Dermis blood vessel endothelial cell (primary cell): ENCODE results near the gene NSD2. TPM values are rescaled to one million over a fixed set of nuclear protein-coding genes. Genes with fewer than 3 reads are reported as not detected.

Experiments
- DNase-seq: peaks from one replicate; pipeline ENCODE4 v3.0.0; 2010
- total RNA-seq: library from RNA; depleted of rRNA; stranded (reverse); fragments of >200 nt; gene quantifications from 2 replicates; pipeline ENCODE4 v1.2.3, GENCODE V29; 2014

The NSD2 gene
- total RNA-seq, 1 donor from 2014 or later = 66.0 TPM

DNA sequence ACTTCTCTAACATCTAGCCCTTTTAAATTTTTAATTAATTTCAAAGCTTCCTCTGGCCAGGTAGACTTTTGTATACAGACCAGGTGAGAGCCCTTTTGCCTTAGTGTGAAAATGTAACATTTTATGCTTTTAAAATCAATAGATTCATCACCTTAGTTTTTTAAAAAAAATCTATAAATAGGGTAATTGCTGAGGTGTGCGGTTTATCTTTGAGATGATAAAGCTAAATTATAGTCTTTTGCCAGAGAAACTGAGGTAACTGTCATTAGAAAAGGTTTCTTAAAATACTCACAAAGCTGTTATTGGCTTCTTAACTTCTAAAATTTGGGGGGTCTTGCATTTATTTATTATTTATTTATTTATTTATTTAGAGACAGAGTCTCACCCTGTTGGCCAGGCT lies 74.7 kb downstream of the NSD2 start:
- DNase-seq = no peak

DNA sequence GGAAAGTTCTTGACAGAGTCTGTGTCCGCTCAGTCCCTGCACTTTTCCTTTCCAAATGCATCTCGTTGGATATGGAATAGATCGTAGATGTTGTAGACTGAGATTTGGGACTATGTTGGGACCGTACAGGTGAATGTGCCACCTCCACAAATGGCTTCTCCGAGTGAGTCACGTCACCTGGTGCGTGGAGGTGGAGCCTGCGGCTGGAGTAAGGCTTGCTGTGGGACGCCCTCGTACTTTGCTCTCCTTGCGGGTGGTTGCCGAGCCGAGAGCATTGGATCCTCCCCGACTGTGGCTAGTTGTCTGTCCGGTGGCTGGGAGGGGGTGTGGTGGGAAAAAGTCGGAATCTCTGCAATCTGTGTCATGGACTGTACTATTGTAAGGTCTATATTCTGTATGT lies 77.0 kb downstream of the NSD2 start:
- DNase-seq = no peak

DNA sequence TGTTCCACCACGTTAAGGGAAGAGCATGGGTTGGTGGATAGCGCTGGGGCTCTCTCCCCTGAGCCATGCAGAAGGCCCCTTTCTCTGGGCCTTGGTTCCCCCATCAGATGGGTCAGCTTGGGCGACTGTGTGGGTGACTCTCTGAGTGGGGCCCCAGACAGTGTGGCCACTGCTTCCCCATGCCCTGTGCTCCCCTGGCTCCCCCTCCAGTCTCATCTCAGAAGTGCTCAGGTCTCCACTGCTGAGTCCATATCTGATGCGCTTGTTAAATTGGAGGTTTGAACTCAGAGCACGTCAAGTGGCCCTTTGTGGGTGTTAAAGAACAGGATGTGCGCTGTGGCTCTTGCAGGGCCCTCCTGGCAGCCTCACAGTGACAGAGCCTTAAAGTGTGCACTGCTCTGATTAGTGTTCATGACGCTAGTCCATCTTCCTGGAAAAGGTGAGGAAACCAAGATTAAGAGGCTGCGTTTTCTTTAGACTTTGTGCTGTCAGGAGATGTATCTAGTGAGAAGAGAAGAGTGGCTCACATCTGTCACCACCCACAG lies 77.8 kb downstream of the NSD2 start:
- no peak for DNase-seq

DNA sequence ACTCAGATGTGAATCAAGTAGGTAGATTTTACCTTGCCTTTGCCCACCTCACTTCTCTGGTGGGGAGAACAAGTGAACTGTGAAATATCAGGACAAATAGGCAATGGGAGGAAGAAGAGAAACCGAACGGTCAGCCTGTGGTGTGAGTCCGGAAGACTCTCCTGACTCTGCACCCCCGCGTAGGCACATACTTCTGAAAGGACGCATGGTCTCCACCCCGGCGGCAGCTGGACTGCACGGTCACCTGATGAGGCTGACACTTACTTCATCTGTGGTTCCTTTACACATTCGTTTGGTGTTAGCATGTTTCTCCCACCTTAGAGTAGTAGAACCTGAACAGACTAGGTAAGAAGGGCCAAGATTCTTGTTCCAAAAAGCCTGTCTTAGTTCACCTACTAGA lies 79.2 kb downstream of the NSD2 start:
- DNase-seq = no peak

- no peak for DNase-seq
Measured at GRCh38 chr4:1952058-1952700, 81.0 kb downstream of the NSD2 start.

GRCh38 chr4:1952719-1953118 lies 81.5 kb downstream of the NSD2 start:
- DNase-seq = no peak

GRCh38 chr4:1953335-1953734 lies 82.1 kb downstream of the NSD2 start:
- DNase-seq = no peak

DNA sequence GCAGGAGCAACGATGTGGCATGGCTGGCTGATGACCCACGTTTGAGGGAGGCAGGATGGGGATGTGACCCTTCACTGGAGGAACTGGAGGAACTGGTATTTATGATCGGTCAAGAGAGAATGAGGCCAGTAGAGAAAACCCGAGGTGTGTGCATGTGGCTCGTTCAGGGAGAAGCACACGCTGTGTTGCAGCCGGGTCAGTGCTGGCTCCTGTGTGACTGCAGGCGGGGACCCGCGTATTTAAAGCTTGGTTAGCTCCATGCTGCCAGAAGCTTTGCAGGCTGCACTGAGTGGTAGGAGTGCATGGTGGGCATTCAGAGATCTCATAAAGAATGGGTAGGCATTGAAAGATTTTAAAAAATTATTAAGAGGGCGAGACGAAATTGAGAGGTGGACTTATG lies 85.4 kb downstream of the NSD2 start:
- DNase-seq = no peak

- no peak for DNase-seq
Measured at GRCh38 chr4:1958276-1959103, 87.3 kb downstream of the NSD2 start.

DNA sequence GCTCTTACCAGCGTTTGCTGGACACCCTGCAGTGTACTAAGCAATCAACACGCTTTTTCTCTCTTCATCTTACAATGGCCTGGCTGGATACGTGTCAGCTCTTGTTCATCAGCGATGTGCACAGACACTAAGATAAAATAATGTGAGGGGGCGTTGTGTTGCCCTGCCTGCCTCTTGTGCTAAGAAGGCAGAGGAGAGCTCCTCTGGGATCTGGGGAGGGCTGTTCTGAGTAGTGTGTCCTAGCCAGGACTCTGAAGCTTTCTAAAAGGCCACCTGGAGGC lies 87.9 kb downstream of the NSD2 start:
- no peak for DNase-seq

- no peak for DNase-seq
Measured at GRCh38 chr4:1960170-1960825, 89.1 kb downstream of the NSD2 start.

- DNase-seq = no peak
Measured at GRCh38 chr4:1961038-1961437, 89.8 kb downstream of the NSD2 start.

- no peak for DNase-seq
Measured at GRCh38 chr4:1961563-1961962, 90.4 kb downstream of the NSD2 start.

DNA sequence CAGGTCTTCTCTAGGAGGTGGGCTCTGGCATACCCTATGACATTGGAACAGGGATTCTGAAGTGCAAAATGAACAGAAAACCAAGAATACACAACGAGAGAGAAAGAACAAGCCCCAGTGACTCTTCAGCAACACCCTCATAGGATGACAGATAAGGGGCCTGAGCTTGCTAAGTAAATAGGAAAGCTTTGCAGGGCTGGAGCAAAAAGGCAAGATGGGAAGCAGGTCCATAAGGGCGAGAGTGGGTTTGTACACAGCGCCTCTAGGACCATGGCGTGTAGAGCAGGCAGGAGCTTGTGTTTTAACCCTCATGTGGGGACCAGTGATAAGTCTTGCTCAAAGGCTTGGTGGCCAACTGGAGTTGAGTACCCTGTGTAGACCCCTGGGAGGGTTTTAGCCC lies 91.8 kb downstream of the NSD2 start:
- DNase-seq = no peak

DNA sequence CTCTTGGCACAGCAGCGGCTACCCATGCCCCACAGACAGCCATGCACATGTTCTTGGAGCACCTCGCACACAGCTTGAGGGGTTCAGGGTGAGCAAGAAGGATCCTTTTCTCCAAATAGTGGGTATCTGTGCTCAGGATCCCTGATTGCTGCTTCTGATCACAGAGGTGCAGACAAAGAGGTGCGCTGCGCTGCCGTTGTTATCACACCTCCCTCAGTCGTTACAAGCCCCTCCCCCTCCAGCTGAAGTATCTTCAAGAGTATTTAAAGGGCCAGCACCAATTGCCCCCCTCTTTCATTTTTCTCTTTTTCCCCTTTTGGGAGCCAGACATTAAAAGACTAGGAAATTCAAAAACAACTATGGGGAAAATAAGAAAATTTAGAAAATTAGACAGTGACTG lies 93.2 kb downstream of the NSD2 start:
- DNase-seq = no peak

DNA sequence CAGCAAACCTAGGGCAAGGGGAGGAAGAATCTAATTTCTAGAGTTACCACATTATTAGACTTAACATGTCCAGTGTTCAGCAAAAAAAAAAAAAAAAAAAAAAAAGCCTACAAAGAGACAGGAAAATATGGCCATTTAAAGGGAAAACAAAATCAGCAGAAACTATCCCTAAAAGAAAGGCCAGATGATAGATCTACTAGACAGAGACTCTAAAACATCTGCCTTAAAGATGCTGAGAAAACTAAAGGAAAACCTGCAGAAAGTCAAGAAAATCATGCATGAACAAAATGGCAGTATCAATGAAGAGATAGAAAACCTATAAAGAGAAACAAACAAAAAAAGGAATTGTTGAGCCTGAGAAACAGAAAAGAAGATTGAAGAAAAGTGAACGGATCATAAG lies 93.8 kb downstream of the NSD2 start:
- DNase-seq = no peak

GRCh38 chr4:1967512-1968149 lies 96.4 kb downstream of the NSD2 start:
- peak; percentile 5 for DNase-seq

DNA sequence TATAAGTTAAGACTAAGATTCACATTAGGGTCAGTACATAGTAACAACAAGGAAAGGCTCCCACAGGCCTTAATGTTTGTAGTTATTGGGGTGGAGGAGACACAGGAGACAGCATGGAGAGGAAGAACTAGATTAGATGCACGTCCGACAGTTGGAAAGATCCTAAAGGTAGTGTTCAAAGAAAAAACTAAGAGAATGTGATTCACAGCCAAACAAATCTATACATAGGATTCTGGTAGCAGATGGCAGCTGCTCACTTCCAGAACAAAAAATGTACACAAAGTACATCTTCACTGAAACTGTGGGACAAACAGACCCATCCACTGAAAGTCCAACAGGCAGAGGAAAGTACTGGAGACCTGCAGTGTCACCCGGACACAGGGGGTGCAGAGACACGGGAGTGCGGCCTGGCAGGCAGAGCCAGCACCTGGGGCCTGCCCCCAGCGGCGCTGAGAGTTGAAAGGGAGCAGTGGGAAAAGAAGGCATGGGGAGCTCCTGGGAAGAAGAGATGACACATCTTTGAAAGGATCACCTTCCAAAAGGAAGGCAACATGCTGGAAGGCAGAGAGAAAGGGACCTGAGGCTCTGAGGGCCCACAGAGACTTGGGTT lies 97.6 kb downstream of the NSD2 start:
- no peak for DNase-seq

- no peak for DNase-seq
Measured at GRCh38 chr4:1969928-1970723, 98.9 kb downstream of the NSD2 start.

DNA sequence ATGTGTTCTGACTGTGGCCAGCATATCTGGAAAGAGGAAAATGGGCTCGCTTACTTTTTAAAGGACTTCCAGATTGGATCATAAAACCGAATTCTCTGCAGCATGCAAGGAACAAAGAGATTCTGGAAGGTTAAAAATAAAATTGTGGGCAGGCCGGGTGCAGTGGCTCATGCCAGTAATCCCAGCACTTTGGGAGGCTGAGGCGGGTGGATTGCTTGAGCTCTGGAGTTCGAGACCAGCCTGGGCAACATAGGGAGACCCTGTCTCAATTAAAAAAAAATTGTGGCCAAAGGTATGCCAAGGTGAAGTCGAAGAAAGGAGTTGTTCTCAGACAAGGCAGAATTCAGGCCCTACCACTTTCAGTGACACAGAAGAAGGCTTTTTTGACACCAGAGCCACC lies 99.7 kb downstream of the NSD2 start:
- no peak for DNase-seq

- DNase-seq = no peak
Measured at GRCh38 chr4:1971456-1972200, 100.4 kb downstream of the NSD2 start.
